Mammary microvascular endothelial cell (primary cell): ENCODE results near the gene PRAC1. TPM values are rescaled to one million over a fixed set of nuclear protein-coding genes. Genes with fewer than 3 reads are reported as not detected.

Experiments used
- total RNA-seq: library from RNA; depleted of rRNA; stranded (reverse); fragments of >200 nt; gene quantifications from 2 replicates; pipeline ENCODE4 v1.2.3, GENCODE V29; 2015

The PRAC1 gene
- not detected in 2 replicates for total RNA-seq

DNA sequence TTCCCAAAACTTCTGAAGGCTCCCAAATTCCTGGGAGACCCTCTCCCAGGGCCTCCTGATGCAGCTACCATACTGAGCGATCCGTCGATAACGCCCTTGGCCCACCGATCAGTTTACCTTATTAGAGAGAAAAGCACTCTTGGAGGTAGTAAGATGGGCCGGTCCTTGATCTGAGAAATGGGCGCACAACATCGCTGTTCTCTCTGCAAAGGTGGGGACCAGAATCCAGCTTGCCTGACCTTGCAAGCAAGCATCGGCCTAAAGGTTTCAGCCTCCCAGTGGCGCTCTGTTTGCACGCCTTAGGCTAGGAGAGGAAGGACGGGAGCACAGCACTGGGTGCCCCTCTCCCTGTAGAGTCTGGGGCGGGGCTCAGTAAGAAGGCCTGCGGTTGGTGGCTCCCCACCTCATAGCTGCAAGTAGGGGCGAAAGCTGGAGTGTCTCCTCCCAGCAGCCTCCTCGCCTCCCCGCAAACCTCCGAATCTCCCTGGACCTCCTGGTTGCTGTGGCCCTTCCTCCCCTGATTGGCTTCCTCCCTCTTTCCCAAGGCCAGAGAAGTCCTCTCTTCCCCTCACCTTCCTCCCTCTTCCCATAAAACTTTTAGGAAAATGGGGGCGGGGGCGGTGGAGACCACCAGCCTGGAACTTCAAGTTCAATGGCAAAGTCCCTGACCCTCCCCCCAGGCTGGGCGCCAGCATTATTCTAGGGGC, at the start of gene PRAC1:
Gene PRAC1 (minus strand): TSS at position 318 of the 707 bp plus-strand sequence. CDS start 126 bp downstream, at position 192.

GRCh38 chr17:48728232-48729231, 6.2 kb upstream of the PRAC1 start, which contains the start of gene HOXB13:
HOXB13 (minus strand) TSS chr17:48728750; CDS start chr17:48728593, 157 bp downstream.

DNA sequence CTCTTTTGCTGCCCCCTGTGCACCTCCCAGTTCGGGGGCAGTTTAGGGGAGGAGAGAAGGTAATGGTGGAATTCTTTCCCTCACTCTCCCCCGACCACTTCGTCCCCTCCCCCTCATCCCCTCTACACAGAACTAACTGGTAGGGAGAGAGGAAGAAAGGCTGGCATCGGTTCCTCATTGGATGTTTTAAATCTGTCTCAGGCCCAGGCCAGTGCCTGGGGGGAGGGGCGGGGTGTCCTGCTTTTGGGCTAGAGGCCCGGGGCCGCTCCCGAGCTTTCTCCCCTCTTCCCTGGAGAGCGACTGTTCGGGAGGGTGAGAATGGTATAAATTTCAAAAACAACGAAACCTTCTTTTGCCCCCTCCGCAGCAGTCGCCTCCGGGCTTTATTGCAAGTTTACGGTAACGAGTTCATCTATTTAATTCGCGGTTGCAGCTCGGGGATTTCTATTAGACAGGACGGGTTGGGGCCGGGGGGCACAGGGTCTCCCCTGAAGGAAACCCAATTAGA, 651 bp upstream of the PRAC1 start, which contains the start of gene PRAC2:
Gene PRAC2 (plus strand): TSS at position 271 of the 508 bp plus-strand sequence. CDS start 1,226 bp downstream, outside the sequence.

Other genes starting within 250 kb of the PRAC1 start
- gene HOXB1, start 191.5 kb downstream of the PRAC1 start, total RNA-seq, result not detected in 2 replicates
- gene HOXB2, start 177.4 kb downstream of the PRAC1 start, total RNA-seq, result 11.6 and 16.8 TPM in 2 replicates
- gene HOXB4, start 144.2 kb downstream of the PRAC1 start, total RNA-seq, result 6.7 and 6.9 TPM in 2 replicates
- gene HOXB3, start 132.3 kb downstream of the PRAC1 start, total RNA-seq, result 4.5 and 8.5 TPM in 2 replicates
- gene HOXB5, start 128.7 kb downstream of the PRAC1 start, total RNA-seq, result 0.54 and 1.1 TPM in 2 replicates
- gene HOXB6, start 117.5 kb downstream of the PRAC1 start, total RNA-seq, result 39.8 and 43.2 TPM in 2 replicates
- gene HOXB7, start 111.5 kb downstream of the PRAC1 start, total RNA-seq, result 35.2 and 45.3 TPM in 2 replicates
- gene HOXB8, start 107.2 kb downstream of the PRAC1 start, total RNA-seq, result 15.5 and 22.9 TPM in 2 replicates
- gene HOXB9, start 96.2 kb downstream of the PRAC1 start, total RNA-seq, result 10.6 and 12.9 TPM in 2 replicates
- gene PRAC2, start 667 bp upstream of the PRAC1 start, total RNA-seq, result not detected in 2 replicates
- gene HOXB13, start 6.2 kb upstream of the PRAC1 start, total RNA-seq, result not detected in 2 replicates
- not detected in 2 replicates for gene TTLL6, start 94.7 kb upstream of the PRAC1 start, total RNA-seq
- gene CALCOCO2, start 108.5 kb upstream of the PRAC1 start, total RNA-seq, result 38.4 and 47.0 TPM in 2 replicates
- 249 and 276 TPM in 2 replicates for gene ATP5MC1, start 170.3 kb upstream of the PRAC1 start, total RNA-seq
- gene UBE2Z, start 185.9 kb upstream of the PRAC1 start, total RNA-seq, result 77.5 and 83.0 TPM in 2 replicates
- 149 and 156 TPM in 2 replicates for gene SNF8, start 222.3 kb upstream of the PRAC1 start, total RNA-seq
- not detected in 2 replicates for gene GIP, start 246.1 kb upstream of the PRAC1 start, total RNA-seq